Measurements from ENCODE around the gene SLC6A12.

Gene SLC6A12

DNA sequence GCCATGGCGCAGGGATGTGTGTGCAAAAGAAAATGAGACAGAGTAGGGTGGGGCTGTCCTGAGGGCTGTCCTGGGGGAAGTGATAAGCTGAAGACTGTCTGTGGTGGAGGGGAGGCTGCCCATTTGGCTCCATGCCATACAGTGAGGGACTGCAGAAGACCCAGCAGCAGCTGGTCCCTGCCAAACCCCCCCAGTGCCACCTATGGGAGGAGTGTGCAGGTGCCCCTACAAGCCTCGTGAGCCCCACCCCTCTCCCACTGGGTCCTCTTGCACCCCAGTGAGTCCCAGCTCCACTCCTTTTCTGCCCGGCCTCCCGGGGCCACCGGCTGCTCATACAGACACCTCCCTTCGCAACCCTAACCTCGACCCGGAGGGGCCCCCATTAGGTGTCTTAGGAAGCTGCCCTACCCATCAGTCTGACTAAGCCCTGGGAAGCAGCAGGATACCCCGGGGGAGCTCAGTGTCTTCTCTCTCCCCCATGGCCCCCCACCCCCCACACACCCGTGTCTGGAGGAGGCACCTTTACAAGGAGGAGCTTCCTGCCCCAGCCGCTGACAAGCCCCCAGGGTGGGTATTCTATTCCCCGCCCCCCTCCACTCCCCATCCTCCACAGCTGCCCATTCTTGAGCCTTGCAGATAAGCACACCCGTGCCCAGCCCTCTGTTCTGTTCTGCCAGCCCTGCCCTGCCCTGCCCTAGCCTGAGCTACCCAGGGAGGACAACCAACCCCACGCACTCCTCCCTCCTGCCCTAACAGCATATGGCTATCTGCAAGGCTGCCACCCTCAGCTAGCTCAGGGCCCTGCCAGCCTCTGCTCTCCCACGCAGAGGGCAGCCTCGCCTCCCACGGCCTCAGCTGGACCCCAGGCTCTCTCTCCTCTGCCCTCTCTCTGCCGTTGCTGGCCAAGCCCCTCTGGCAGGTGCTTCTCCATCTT lies 41.9 kb downstream of the SLC6A12 start:
- ATAC-seq: no peak
- TF ChIP-seq TCF4 (CRISPR knock-in tag; IDR thresholded peaks at IDR 0.05; ENCODE audit: borderline replicate concordance) (no peak), ARNTL (CRISPR knock-in tag; IDR thresholded peaks at IDR 0.05; ENCODE audit: borderline replicate concordance, low read depth) (no peak), RARB (CRISPR knock-in tag; IDR thresholded peaks at IDR 0.05) (no peak), ZNF8 (CRISPR knock-in tag; IDR thresholded peaks at IDR 0.05) (no peak), ZFP3 (CRISPR knock-in tag; IDR thresholded peaks at IDR 0.05) (no peak), OSR1 (CRISPR knock-in tag; IDR thresholded peaks at IDR 0.05) (no peak), PPARA (CRISPR knock-in tag; IDR thresholded peaks at IDR 0.05; ENCODE audit: borderline replicate concordance) (no peak)
- TF ChIP-seq, protein P1, sequence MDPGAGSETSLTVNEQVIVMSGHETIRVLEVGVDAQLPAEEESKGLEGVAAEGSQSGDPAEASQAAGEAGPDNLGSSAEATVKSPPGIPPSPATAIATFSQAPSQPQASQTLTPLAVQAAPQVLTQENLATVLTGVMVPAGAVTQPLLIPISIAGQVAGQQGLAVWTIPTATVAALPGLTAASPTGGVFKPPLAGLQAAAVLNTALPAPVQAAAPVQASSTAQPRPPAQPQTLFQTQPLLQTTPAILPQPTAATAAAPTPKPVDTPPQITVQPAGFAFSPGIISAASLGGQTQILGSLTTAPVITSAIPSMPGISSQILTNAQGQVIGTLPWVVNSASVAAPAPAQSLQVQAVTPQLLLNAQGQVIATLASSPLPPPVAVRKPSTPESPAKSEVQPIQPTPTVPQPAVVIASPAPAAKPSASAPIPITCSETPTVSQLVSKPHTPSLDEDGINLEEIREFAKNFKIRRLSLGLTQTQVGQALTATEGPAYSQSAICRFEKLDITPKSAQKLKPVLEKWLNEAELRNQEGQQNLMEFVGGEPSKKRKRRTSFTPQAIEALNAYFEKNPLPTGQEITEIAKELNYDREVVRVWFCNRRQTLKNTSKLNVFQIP (CRISPR knock-in tag; IDR thresholded peaks at IDR 0.05; ENCODE audit: borderline replicate concordance, low read depth): no peak
- TF ChIP-seq, protein P2, sequence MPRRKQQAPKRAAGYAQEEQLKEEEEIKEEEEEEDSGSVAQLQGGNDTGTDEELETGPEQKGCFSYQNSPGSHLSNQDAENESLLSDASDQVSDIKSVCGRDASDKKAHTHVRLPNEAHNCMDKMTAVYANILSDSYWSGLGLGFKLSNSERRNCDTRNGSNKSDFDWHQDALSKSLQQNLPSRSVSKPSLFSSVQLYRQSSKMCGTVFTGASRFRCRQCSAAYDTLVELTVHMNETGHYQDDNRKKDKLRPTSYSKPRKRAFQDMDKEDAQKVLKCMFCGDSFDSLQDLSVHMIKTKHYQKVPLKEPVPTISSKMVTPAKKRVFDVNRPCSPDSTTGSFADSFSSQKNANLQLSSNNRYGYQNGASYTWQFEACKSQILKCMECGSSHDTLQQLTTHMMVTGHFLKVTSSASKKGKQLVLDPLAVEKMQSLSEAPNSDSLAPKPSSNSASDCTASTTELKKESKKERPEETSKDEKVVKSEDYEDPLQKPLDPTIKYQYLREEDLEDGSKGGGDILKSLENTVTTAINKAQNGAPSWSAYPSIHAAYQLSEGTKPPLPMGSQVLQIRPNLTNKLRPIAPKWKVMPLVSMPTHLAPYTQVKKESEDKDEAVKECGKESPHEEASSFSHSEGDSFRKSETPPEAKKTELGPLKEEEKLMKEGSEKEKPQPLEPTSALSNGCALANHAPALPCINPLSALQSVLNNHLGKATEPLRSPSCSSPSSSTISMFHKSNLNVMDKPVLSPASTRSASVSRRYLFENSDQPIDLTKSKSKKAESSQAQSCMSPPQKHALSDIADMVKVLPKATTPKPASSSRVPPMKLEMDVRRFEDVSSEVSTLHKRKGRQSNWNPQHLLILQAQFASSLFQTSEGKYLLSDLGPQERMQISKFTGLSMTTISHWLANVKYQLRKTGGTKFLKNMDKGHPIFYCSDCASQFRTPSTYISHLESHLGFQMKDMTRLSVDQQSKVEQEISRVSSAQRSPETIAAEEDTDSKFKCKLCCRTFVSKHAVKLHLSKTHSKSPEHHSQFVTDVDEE (CRISPR knock-in tag; IDR thresholded peaks at IDR 0.05): no peak
- TF ChIP-seq, protein P3, sequence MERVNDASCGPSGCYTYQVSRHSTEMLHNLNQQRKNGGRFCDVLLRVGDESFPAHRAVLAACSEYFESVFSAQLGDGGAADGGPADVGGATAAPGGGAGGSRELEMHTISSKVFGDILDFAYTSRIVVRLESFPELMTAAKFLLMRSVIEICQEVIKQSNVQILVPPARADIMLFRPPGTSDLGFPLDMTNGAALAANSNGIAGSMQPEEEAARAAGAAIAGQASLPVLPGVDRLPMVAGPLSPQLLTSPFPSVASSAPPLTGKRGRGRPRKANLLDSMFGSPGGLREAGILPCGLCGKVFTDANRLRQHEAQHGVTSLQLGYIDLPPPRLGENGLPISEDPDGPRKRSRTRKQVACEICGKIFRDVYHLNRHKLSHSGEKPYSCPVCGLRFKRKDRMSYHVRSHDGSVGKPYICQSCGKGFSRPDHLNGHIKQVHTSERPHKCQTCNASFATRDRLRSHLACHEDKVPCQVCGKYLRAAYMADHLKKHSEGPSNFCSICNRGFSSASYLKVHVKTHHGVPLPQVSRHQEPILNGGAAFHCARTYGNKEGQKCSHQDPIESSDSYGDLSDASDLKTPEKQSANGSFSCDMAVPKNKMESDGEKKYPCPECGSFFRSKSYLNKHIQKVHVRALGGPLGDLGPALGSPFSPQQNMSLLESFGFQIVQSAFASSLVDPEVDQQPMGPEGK (CRISPR knock-in tag; IDR thresholded peaks at IDR 0.05; ENCODE audit: borderline replicate concordance): no peak

DNA sequence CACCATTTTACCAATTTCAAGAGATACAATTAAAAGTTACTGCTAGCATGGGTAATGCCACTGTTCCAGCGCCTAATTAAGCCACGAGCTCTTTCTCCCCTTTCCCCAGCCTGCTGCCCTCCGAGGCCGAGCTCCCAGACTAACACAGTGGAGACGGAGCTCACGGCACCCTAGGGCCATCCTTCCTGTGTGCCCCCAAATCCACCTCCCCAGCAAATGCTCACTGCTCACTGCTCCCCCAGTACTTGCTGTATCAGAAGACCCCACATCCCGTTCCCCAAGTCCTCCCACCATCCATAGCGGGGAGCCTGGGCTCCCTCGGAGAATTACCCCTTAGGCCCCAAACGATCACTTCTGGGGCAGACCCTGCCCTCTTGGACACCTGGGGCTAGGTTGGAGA lies 42.7 kb downstream of the SLC6A12 start:
- ATAC-seq: no peak
- TF ChIP-seq ISL1 (CRISPR knock-in tag; IDR thresholded peaks at IDR 0.05): no peak
- TF ChIP-seq, protein P4, sequence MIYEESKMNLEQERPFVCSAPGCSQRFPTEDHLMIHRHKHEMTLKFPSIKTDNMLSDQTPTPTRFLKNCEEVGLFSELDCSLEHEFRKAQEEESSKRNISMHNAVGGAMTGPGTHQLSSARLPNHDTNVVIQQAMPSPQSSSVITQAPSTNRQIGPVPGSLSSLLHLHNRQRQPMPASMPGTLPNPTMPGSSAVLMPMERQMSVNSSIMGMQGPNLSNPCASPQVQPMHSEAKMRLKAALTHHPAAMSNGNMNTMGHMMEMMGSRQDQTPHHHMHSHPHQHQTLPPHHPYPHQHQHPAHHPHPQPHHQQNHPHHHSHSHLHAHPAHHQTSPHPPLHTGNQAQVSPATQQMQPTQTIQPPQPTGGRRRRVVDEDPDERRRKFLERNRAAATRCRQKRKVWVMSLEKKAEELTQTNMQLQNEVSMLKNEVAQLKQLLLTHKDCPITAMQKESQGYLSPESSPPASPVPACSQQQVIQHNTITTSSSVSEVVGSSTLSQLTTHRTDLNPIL (CRISPR knock-in tag; IDR thresholded peaks at IDR 0.05; ENCODE audit: low read depth): no peak
- no peak for TF ChIP-seq ARNTL (CRISPR knock-in tag; IDR thresholded peaks at IDR 0.05; ENCODE audit: borderline replicate concordance, low read depth)
- TF ChIP-seq ZFP30 (CRISPR knock-in tag; IDR thresholded peaks at IDR 0.05): no peak
- no peak for TF ChIP-seq ZFP3 (CRISPR knock-in tag; IDR thresholded peaks at IDR 0.05)
- no peak for TF ChIP-seq OSR1 (CRISPR knock-in tag; IDR thresholded peaks at IDR 0.05)
- TF ChIP-seq ZNF8 (CRISPR knock-in tag; IDR thresholded peaks at IDR 0.05): no peak
- TF ChIP-seq SNAI2 (CRISPR knock-in tag; IDR thresholded peaks at IDR 0.05): no peak
- no peak for TF ChIP-seq TCF4 (CRISPR knock-in tag; IDR thresholded peaks at IDR 0.05; ENCODE audit: borderline replicate concordance)
- TF ChIP-seq PPARA (CRISPR knock-in tag; IDR thresholded peaks at IDR 0.05; ENCODE audit: borderline replicate concordance): no peak
- TF ChIP-seq ZNF70 (CRISPR knock-in tag; IDR thresholded peaks at IDR 0.05): no peak
- TF ChIP-seq, protein P1 (CRISPR knock-in tag; IDR thresholded peaks at IDR 0.05; ENCODE audit: borderline replicate concordance, low read depth): no peak
- TF ChIP-seq ZNF565 (CRISPR knock-in tag; conservative IDR thresholded peaks at IDR 0.05; ENCODE audit: low read depth): no peak
- TF ChIP-seq CSDC2 (CRISPR knock-in tag; IDR thresholded peaks at IDR 0.05): no peak
- TF ChIP-seq, protein P3 (CRISPR knock-in tag; IDR thresholded peaks at IDR 0.05; ENCODE audit: borderline replicate concordance): no peak
- TF ChIP-seq, protein P2 (CRISPR knock-in tag; IDR thresholded peaks at IDR 0.05): no peak
- no peak for TF ChIP-seq TOX (CRISPR knock-in tag; IDR thresholded peaks at IDR 0.05; ENCODE audit: borderline replicate concordance)
- no peak for TF ChIP-seq GLIS3 (CRISPR knock-in tag; IDR thresholded peaks at IDR 0.05)
- TF ChIP-seq ESRRG (CRISPR knock-in tag; IDR thresholded peaks at IDR 0.05): no peak
